Measurements from ENCODE around the gene KLF1. TPM values are rescaled to one million over a fixed set of nuclear protein-coding genes. Genes with fewer than 3 reads are reported as not detected.
"Not testable (repeated sequence)": the region's sequence is repeated elsewhere in the genome, so short reads cannot be mapped to it uniquely, and the experiment has no call there.

Gene KLF1
- total RNA-seq, 1 donor from 2014 or later, result 0.62 TPM

DNA sequence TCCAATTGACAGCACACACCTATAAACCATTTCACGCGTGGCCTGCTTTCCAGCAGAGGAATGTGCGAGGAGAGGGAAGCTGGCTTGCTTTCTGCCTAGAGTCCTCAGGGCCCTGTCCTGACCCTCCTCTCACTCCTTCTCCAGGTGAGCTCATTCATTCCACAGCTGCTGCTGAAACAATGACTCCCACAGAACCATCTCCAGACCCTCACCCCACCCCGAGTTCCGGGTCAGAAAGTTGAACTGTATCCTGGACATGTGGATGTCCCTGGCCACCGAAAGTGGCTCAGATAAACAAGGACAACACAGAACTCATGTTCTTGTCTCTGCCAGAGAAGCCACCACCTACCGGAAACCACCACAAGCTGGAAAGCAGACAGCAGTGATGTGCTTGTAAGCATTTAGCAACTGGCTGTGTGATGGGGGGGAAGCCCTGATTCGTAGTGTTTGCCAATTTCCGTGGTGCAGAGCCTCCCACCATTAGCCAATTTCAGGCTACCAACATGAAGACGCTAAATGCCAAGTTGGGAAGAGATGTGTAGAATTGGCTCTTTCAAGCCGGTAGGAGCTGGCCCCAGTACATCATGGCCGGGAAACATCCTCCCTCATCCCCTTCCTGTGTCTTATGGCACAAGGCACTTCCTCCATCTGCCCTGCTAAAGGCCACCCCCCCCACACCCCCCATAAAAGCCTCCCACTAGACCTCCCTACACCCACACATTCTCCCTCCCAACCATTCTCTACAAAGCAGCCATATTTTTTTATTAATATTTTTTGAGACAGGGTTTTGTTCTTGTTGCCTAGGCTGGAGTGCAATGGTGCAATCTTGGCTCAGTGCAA is 27.1 kb upstream of the KLF1 start:
- H3K27me3 Mint-ChIP-seq (ENCODE audit: low read depth), result no peaks in the 10 kb centered on the region
- intact Hi-C loops (cut with micrococcal nuclease), result no loop called here

DNA sequence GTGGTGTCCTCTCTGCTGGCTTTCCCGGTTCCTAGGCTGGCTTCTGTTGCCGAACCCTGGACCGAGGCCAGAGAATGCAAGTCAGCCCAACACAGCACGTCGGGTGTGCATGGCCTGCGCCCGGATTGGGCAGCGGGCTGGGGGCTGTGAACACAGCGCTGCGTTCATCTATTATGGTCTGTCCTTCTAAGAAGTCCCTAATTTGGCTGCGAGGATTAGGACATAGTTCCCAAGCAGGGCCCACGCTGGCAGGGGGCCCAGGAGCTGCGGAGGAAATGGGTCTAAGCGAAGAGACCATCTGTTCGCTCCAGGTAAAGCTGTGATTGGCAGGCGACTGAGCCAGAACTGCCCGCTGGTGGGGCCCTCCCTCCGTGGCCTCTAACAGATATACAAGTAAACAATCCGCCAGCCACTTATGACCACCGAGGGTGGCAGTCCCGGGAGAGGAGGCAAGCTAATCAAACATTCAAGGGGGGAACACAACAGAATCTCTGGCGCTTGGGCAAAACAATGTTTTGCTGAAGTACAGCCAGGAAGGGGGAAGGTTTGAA is 26.1 kb upstream of the KLF1 start:
- Mint-ChIP-seq H3K27me3 (ENCODE audit: low read depth) (no peaks in the 10 kb centered on the region), H3K4me3 (ENCODE audit: low read depth) (no peak overlapping the region), H3K4me1 (ENCODE audit: low read depth) (peaks cover 16% of the 10 kb centered on the region), H3K36me3 (ENCODE audit: low read depth) (no peaks in the 10 kb centered on the region), H3K9me3 (no peaks in the 10 kb centered on the region), H3K27ac (peak overlapping the region; percentile 93)
- intact Hi-C loops (cut with micrococcal nuclease), result no loop called here
- no peak for DNase-seq (ENCODE audit: low spot score)

More for the DNA sequence above, 27.1 kb upstream of the KLF1 start:
- Mint-ChIP-seq H3K4me1 (ENCODE audit: low read depth) (peaks cover 17% of the 10 kb centered on the region), H3K4me3 (ENCODE audit: low read depth) (peak overlapping the region; percentile 37), H3K36me3 (ENCODE audit: low read depth) (peaks cover 2% of the 10 kb centered on the region), H3K27ac (peak overlapping the region; percentile 93), H3K9me3 (no peaks in the 10 kb centered on the region)
- DNase-seq (ENCODE audit: low spot score), result peak; percentile 44

DNA sequence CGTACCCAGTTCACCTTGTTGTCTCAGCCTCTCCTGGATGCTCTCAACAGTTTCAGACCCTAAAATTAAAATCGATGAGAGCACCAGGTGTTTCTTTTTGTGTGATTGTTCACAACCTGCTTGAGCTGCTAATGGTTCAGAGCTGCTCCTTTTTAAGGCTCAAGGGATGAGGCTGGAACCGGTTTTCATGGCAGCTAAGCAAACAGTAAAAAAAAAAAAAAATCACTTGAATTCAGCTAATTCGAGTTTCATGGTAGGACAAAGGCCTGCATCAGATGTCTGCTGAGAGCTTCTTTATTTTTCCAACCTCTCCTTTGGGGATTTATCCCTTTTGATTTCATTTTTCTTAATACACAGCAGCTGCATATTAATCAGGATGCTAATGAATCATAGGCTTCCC is 25.6 kb upstream of the KLF1 start:
- H3K4me1 Mint-ChIP-seq (ENCODE audit: low read depth), result peaks cover 16% of the 10 kb centered on the region
- no peaks in the 10 kb centered on the region for H3K9me3 Mint-ChIP-seq
- no peak overlapping the region for H3K4me3 Mint-ChIP-seq (ENCODE audit: low read depth)
- no peak overlapping the region for H3K27ac Mint-ChIP-seq
- intact Hi-C loops (cut with micrococcal nuclease), result no loop called here
- no peak for DNase-seq (ENCODE audit: low spot score)
- H3K36me3 Mint-ChIP-seq (ENCODE audit: low read depth), result no peaks in the 10 kb centered on the region
- no peaks in the 10 kb centered on the region for H3K27me3 Mint-ChIP-seq (ENCODE audit: low read depth)

DNA sequence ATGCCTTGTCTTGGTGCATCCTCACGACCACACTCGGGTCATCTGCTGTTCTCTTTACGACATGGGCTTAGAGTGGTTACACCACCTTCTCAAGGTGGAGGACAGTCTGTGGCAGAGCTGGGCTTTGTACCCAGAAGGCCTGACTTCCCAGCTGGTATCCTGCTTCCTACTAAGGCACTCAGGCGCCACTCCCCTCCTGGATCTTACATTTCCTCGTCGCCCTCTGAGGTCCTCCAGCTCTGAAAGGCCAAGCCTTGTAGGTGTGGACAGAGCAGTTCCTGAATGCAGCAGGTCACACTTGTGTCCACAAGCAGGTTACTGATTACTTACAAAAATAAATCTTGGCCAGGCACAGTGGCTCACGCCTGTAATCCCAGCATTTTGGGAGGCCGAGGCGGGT is 20.2 kb upstream of the KLF1 start:
- Mint-ChIP-seq H3K4me3 (ENCODE audit: low read depth) (no peak overlapping the region), H3K4me1 (ENCODE audit: low read depth) (peaks cover 2% of the 10 kb centered on the region), H3K9me3 (no peaks in the 10 kb centered on the region), H3K36me3 (ENCODE audit: low read depth) (no peaks in the 10 kb centered on the region), H3K27ac (no peak overlapping the region), H3K27me3 (ENCODE audit: low read depth) (no peaks in the 10 kb centered on the region)
- intact Hi-C loops (cut with micrococcal nuclease), result no loop called here
- DNase-seq (ENCODE audit: low spot score), result no peak

DNA sequence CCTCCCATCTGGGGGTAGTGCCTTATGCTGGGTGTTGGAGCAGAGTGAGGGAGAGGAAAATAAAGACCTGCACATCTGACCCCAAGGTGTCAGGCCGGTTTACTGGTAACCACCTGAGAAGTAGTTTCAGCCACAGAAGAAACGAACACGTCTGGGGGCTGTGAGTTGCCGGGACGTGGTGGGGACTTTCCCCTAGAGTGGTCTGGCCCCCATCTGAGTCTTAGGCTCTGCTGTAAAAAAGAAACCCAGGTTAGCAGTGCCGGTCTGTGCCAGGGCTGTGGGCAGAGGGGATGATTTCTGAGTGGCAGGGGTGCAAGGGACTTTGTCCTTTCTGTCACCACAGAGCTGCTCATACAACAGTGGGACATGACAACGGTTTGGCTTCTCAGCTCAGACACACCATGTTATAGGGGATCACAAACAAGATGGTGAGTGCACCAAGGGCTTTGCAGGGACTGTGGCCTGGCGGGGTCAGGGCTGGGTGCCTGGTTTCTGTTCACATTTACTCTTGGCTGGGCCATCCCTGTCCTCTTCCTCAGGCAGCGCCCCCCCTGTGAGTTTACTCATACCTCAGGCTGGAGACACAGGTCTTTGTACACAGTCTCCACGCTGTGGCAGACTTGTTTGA is 13.0 kb upstream of the KLF1 start:
- H3K27me3 Mint-ChIP-seq (ENCODE audit: low read depth), result no peaks in the 10 kb centered on the region
- H3K9me3 Mint-ChIP-seq, result no peaks in the 10 kb centered on the region
- H3K27ac Mint-ChIP-seq, result no peak overlapping the region
- no peaks in the 10 kb centered on the region for H3K4me1 Mint-ChIP-seq (ENCODE audit: low read depth)
- no peak for DNase-seq (ENCODE audit: low spot score)
- intact Hi-C loops (cut with micrococcal nuclease), result no loop called here
- no peak overlapping the region for H3K4me3 Mint-ChIP-seq (ENCODE audit: low read depth)
- peaks cover 25% of the 10 kb centered on the region for H3K36me3 Mint-ChIP-seq (ENCODE audit: low read depth)

DNA sequence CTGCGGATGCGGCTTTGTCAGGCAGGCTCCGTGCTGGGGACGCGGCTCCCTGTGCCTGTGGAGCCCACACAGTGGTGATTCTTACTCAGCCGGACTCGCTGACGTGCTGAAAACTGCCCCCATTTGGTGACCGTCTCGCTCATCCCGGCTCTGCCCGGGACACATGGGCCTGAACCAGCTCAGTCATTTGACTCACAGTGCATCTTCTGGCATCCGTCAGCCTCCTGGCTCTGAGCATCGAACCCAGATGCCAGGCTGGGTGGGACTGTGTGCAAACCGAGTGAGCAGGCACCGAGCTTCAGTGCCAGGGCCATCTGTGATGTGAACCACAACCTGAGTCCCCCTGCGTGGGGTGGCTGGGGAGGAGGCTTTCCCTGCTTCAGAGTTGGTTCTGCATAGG is 9.5 kb upstream of the KLF1 start:
- Mint-ChIP-seq H3K4me3 (ENCODE audit: low read depth) (no peak overlapping the region), H3K9me3 (no peaks in the 10 kb centered on the region), H3K27me3 (ENCODE audit: low read depth) (no peaks in the 10 kb centered on the region), H3K27ac (no peak overlapping the region), H3K36me3 (ENCODE audit: low read depth) (peaks cover 43% of the 10 kb centered on the region), H3K4me1 (ENCODE audit: low read depth) (peaks cover 6% of the 10 kb centered on the region)
- intact Hi-C loops (cut with micrococcal nuclease), result no loop called here
- no peak for DNase-seq (ENCODE audit: low spot score)

DNA sequence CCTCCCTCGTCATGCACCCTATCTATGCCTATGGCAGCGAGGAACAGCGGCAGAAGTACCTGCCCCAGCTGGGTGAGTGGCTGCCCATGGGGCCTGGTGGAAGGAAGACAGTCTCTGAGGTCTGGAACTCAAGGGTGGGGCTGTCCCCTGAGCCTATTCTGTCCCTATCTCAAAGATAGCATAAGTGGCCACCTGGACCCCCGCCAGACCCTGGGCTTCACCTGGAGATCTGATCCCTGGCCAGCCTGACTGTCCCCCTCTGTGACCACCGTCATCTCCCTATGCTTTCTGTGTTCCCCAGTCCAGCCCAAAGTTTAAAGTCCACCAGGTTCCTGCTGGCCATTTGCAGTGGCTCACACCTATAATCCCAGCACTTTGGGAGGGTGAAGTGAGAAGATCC is 6.6 kb upstream of the KLF1 start:
- no peaks in the 10 kb centered on the region for H3K27me3 Mint-ChIP-seq (ENCODE audit: low read depth)
- peaks cover 9% of the 10 kb centered on the region for H3K4me1 Mint-ChIP-seq (ENCODE audit: low read depth)
- H3K36me3 Mint-ChIP-seq (ENCODE audit: low read depth), result peaks cover 29% of the 10 kb centered on the region
- H3K27ac Mint-ChIP-seq, result no peak overlapping the region
- H3K4me3 Mint-ChIP-seq (ENCODE audit: low read depth), result peak overlapping the region; percentile 54
- no peak for DNase-seq (ENCODE audit: low spot score)
- intact Hi-C loops (cut with micrococcal nuclease), result no loop called here
- H3K9me3 Mint-ChIP-seq, result no peaks in the 10 kb centered on the region

DNA sequence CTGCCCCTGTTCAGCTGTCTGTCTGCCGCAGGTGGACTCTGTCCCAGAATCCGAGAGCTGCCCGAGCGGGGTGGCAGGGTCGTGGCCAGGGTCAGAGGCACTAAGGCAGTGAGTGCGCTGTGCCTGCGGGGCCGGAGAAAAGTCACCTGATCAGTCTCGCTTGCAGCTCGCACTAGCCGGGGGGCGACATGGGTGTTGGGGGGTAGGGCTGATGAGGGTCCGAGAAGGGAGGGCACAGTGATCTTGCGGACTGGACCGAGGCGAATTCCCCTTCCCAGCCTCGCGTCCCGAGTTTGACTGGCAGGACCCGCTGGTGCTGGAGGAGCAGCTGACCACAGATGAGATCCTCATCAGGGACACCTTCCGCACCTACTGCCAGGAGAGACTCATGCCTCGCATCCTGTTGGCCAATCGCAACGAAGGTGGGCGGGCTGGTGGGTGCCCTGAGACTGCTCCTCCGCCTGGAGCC is 4.6 kb upstream of the KLF1 start:
- peak overlapping the region; percentile 81 for H3K27ac Mint-ChIP-seq
- H3K4me1 Mint-ChIP-seq (ENCODE audit: low read depth), result peaks cover 9% of the 10 kb centered on the region
- intact Hi-C loops (cut with micrococcal nuclease), result loop anchor here (2.0 kb wide), 2 partner anchors 27 to 47 kb away; partner anchors contain the start of genes CALR and SYCE2

DNA sequence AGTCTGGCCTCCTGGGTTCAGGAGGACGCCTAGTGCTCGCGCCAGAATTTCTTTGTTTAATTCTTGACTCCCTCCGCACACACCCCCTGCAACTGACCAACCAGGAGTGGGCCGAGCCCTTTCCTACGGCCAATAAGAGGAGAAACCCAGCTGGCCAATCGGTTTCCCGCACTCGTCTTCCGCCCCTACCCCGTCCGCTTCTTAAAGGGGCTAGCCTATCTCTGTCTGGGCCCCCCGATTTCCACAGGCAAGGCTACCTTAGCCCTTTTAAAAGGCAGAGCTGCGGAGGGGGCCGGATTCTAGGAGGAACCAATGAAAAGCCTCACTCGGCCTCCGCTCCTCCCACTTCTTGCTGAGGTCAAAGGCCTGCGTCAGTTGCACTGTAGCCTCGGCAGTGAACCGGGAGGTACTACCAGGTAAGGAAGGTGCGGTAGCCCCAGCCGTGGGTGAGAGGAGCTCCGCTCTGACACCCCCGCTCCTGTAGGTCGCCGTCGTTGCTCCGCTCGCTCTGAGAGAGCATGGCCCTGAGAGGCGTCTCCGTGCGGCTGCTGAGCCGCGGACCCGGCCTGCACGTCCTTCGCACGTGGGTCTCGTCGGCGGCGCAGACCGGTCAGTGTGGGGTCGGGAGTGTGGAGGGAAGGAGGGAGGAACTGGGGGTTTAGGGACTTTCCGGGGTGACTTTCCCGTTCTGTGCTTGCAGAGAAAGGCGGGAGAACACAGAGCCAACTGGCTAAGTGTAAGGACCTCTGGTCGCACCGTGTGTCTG is 4.0 kb upstream of the KLF1 start, which contains the start of gene GCDH:
GCDH (plus strand) TSS at position 374 of the 766 bp plus-strand sequence; CDS start at position 519, 145 bp downstream.
- Mint-ChIP-seq H3K4me3 (ENCODE audit: low read depth) (peak within 1 kb of the TSS; percentile 95), H3K27ac (peak within 1 kb of the TSS; percentile 81), H3K27me3 (ENCODE audit: low read depth) (no peaks in the 10 kb centered on the region), H3K4me1 (ENCODE audit: low read depth) (peaks cover 9% of the 10 kb centered on the region), H3K9me3 (no peaks in the 10 kb centered on the region), H3K36me3 (ENCODE audit: low read depth) (peaks cover 23% of the 10 kb centered on the region)
- DNase-seq (ENCODE audit: low spot score), result peak; percentile 96
- intact Hi-C loops (cut with micrococcal nuclease), result loop anchor here (2.0 kb wide), 2 partner anchors 28 to 48 kb away; partner anchors contain the start of genes CALR and SYCE2

More for the DNA sequence above, 4.6 kb upstream of the KLF1 start:
- Mint-ChIP-seq H3K4me3 (ENCODE audit: low read depth) (peak overlapping the region; percentile 95), H3K9me3 (no peaks in the 10 kb centered on the region), H3K36me3 (ENCODE audit: low read depth) (peaks cover 23% of the 10 kb centered on the region), H3K27me3 (ENCODE audit: low read depth) (no peaks in the 10 kb centered on the region)
- DNase-seq (ENCODE audit: low spot score), result no peak

DNA sequence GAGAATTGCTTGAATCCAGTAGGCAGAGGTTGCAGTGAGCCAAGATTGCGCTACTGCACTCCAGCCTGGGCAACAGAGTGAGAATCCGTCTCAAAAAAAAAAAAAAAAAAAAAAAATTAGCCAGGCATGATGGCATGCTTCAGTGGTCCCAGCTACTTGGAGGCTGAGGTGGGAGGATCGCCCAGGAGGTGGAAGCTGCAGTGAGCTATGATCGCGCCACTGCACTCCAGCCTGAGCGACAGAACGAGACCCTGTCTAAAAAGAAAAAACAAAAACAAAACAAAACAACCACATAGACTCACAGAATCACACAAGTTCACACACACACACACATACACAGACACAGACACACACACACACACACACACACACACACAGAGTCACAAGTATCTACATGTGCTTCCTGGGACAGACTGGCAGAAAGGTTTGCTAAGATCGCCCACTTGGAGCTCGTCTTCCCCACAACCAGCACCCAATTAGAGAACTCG is 3.3 kb upstream of the KLF1 start:
- H3K36me3 Mint-ChIP-seq (ENCODE audit: low read depth), result peaks cover 23% of the 10 kb centered on the region
- intact Hi-C loops (cut with micrococcal nuclease), result loop anchor here (2.0 kb wide), 2 partner anchors 28 to 48 kb away; partner anchors contain the start of genes CALR and SYCE2

DNA sequence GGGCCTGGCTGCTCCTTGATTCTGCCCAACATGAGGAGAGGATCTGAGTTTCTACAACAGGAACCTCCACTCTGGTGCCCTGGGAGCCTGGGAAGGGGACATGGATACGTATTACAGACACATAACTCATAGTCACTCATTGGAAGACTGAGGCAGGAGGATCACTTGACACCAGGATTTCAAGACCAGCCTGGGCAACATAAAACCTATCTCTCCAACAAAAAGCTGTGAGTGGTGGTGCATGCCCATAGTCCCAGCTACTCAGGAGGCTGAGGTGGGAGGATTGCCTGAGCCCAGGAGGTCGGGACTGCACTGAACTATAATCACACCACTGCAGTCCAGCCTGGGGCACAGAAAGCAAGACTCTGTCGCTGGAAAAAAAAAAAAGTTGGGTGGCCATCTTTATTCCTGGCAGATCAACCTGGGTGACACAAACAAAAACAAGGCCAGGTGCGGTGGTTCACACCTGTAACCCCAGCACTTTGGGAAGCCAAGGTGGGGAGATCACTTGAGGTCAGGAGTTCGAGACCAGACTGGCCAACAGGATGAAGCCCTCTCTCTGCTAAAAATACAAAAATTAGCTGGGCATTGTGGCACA is 1.1 kb upstream of the KLF1 start:
- H3K4me3 Mint-ChIP-seq (ENCODE audit: low read depth), result no peak overlapping the region
- H3K9me3 Mint-ChIP-seq, result peaks cover 5% of the 10 kb centered on the region
- intact Hi-C loops (cut with micrococcal nuclease), result no loop called here

More for the DNA sequence above, 3.3 kb upstream of the KLF1 start:
- not testable (repeated sequence) for H3K27me3 Mint-ChIP-seq (ENCODE audit: low read depth); H3K9me3 Mint-ChIP-seq; DNase-seq (ENCODE audit: low spot score); H3K4me1 Mint-ChIP-seq (ENCODE audit: low read depth)
- peak overlapping the region; percentile 81 for H3K27ac Mint-ChIP-seq
- peak overlapping the region; percentile 95 for H3K4me3 Mint-ChIP-seq (ENCODE audit: low read depth)

DNA sequence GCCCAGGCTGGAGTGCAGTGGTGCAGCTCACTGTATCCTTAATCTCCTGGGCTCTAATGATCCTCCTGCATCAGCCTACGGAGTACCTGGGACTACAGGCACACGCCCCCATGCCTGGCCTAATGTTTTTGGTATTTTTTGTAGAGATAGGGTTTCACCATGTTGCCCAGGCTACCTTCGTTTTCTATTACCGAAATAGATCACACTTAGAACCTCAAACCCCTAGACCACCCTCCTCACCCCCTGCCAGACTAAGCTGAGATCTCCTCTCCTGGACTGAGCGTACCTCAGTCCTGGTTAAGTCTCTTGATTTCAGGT is 391 bp downstream of the KLF1 start:
- Mint-ChIP-seq H3K36me3 (ENCODE audit: low read depth) (peaks cover 10% of the 10 kb centered on the region), H3K27me3 (ENCODE audit: low read depth) (no peaks in the 10 kb centered on the region), H3K4me3 (ENCODE audit: low read depth) (peak overlapping the region; percentile 41), H3K4me1 (ENCODE audit: low read depth) (peaks cover 10% of the 10 kb centered on the region), H3K27ac (no peak overlapping the region), H3K9me3 (peaks cover 5% of the 10 kb centered on the region)
- no peak for DNase-seq (ENCODE audit: low spot score)
- intact Hi-C loops (cut with micrococcal nuclease), result no loop called here

More for the DNA sequence above, 1.1 kb upstream of the KLF1 start:
- Mint-ChIP-seq H3K4me1 (ENCODE audit: low read depth) (peaks cover 15% of the 10 kb centered on the region), H3K27me3 (ENCODE audit: low read depth) (no peaks in the 10 kb centered on the region), H3K27ac (no peak overlapping the region), H3K36me3 (ENCODE audit: low read depth) (peaks cover 10% of the 10 kb centered on the region)
- no peak for DNase-seq (ENCODE audit: low spot score)
